ENCODE results near the gene STKLD1.
"Not testable (repeated sequence)": the region's sequence is repeated elsewhere in the genome, so short reads cannot be mapped to it uniquely, and the experiment has no call there.

STKLD1 gene

GRCh38 chr9:133389025-133389557 lies 12.9 kb downstream of the STKLD1 start:
- DNase-seq, result no peak

GRCh38 chr9:133389562-133389961 lies 13.4 kb downstream of the STKLD1 start:
- DNase-seq, result no peak

GRCh38 chr9:133390713-133391112 lies 14.5 kb downstream of the STKLD1 start:
- no peak for DNase-seq

GRCh38 chr9:133391449-133391848 lies 15.3 kb downstream of the STKLD1 start:
- not testable (repeated sequence) for DNase-seq

GRCh38 chr9:133392308-133392707 lies 16.1 kb downstream of the STKLD1 start:
- not testable (repeated sequence) for DNase-seq

- no peak for DNase-seq
Observed at GRCh38 chr9:133393399-133393798, 17.2 kb downstream of the STKLD1 start.

GRCh38 chr9:133394687-133395271 lies 18.6 kb downstream of the STKLD1 start:
- no peak for DNase-seq

GRCh38 chr9:133396952-133397351 lies 20.8 kb downstream of the STKLD1 start:
- DNase-seq, result no peak

- DNase-seq, result no peak
Observed at GRCh38 chr9:133397370-133397769, 21.2 kb downstream of the STKLD1 start.

- DNase-seq, result no peak
Observed at GRCh38 chr9:133397895-133398294, 21.7 kb downstream of the STKLD1 start.

GRCh38 chr9:133400292-133400691 lies 24.1 kb downstream of the STKLD1 start:
- DNase-seq, result no peak

GRCh38 chr9:133401588-133401987 lies 25.4 kb downstream of the STKLD1 start:
- DNase-seq, result no peak

- DNase-seq, result no peak
Observed at GRCh38 chr9:133402689-133403088, 26.5 kb downstream of the STKLD1 start.

- peak; percentile 64 to 72 for DNase-seq
Observed at GRCh38 chr9:133403766-133404453, 27.7 kb downstream of the STKLD1 start.

GRCh38 chr9:133404454-133405002 lies 28.4 kb downstream of the STKLD1 start:
- DNase-seq, result no peak

- DNase-seq, result no peak
Observed at GRCh38 chr9:133405508-133406438, 29.6 kb downstream of the STKLD1 start.

GRCh38 chr9:133406480-133407307 lies 30.5 kb downstream of the STKLD1 start:
- DNase-seq, result peak; percentile 85 to 86

GRCh38 chr9:133408042-133408441 lies 31.9 kb downstream of the STKLD1 start:
- no peak for DNase-seq

GRCh38 chr9:133415170-133415569 lies 39.0 kb downstream of the STKLD1 start:
- DNase-seq, result no peak

- DNase-seq, result peak; percentile 87 to 89
Observed at GRCh38 chr9:133417541-133418461, 41.6 kb downstream of the STKLD1 start, which contains the start of gene REXO4. REXO4 (minus strand) TSS chr9:133418010; CDS start chr9:133417844, 166 bp downstream.

- DNase-seq, result no peak
Observed at GRCh38 chr9:133419005-133419404, 42.8 kb downstream of the STKLD1 start.
